ENCODE results near the gene XCL1.
"Not testable (repeated sequence)": the region's sequence is repeated elsewhere in the genome, so short reads cannot be mapped to it uniquely, and the experiment has no call there.

Gene XCL1

GRCh38 chr1:168576245-168576688 is at the start of gene XCL1:
Gene XCL1, plus strand, starts transcription at chr1:168576605. Its CDS starts 33 bp downstream, at chr1:168576638.
- H3K9me3 ChIP-seq (ENCODE audit: low read length); H3K27me3 ChIP-seq (ENCODE audit: insufficient read depth, low read length); H2AFZ ChIP-seq (ENCODE audit: low read depth, low read length); H3K36me3 ChIP-seq (ENCODE audit: insufficient read depth, low read length); H3K4me1 ChIP-seq (ENCODE audit: insufficient read depth, low read length); H3K4me3 ChIP-seq (ENCODE audit: low read length): not testable (repeated sequence)

GRCh38 chr1:168529518-168529917 is 46.9 kb upstream of the XCL1 start:
- Histone ChIP-seq H3K9me3 (ENCODE audit: low read length) (no peaks in the 10 kb centered on the region), H3K4me3 (ENCODE audit: low read length) (no peak overlapping the region), H3K27me3 (ENCODE audit: insufficient read depth, low read length) (no peaks in the 10 kb centered on the region), H3K4me1 (ENCODE audit: insufficient read depth, low read length) (no peaks in the 10 kb centered on the region), H3K36me3 (ENCODE audit: insufficient read depth, low read length) (no peaks in the 10 kb centered on the region), H2AFZ (ENCODE audit: low read depth, low read length) (no peak overlapping the region)

- H3K9me3 ChIP-seq (ENCODE audit: low read length): no peaks in the 10 kb centered on the region
Observed at GRCh38 chr1:168531615-168532345, 44.6 kb upstream of the XCL1 start.

GRCh38 chr1:168535536-168535935 is 40.9 kb upstream of the XCL1 start:
- no peak overlapping the region for H3K4me3 ChIP-seq (ENCODE audit: low read length)
- no peaks in the 10 kb centered on the region for H3K27me3 ChIP-seq (ENCODE audit: insufficient read depth, low read length)
- no peaks in the 10 kb centered on the region for H3K4me1 ChIP-seq (ENCODE audit: insufficient read depth, low read length)

More at GRCh38 chr1:168531615-168532345, 44.6 kb upstream of the XCL1 start:
- H3K4me1 ChIP-seq (ENCODE audit: insufficient read depth, low read length): no peaks in the 10 kb centered on the region
- H3K4me3 ChIP-seq (ENCODE audit: low read length): no peak overlapping the region
- H2AFZ ChIP-seq (ENCODE audit: low read depth, low read length): no peak overlapping the region
- H3K27me3 ChIP-seq (ENCODE audit: insufficient read depth, low read length): no peaks in the 10 kb centered on the region
- no peaks in the 10 kb centered on the region for H3K36me3 ChIP-seq (ENCODE audit: insufficient read depth, low read length)

GRCh38 chr1:168540798-168541197 is 35.6 kb upstream of the XCL1 start:
- not testable (repeated sequence) for H2AFZ ChIP-seq (ENCODE audit: low read depth, low read length); H3K4me3 ChIP-seq (ENCODE audit: low read length); H3K36me3 ChIP-seq (ENCODE audit: insufficient read depth, low read length)

More at GRCh38 chr1:168535536-168535935, 40.9 kb upstream of the XCL1 start:
- Histone ChIP-seq H3K36me3 (ENCODE audit: insufficient read depth, low read length) (no peaks in the 10 kb centered on the region), H2AFZ (ENCODE audit: low read depth, low read length) (no peak overlapping the region), H3K9me3 (ENCODE audit: low read length) (no peaks in the 10 kb centered on the region)

GRCh38 chr1:168542978-168543377 is 33.4 kb upstream of the XCL1 start:
- not testable (repeated sequence) for H3K4me3 ChIP-seq (ENCODE audit: low read length); H3K4me1 ChIP-seq (ENCODE audit: insufficient read depth, low read length); H3K27me3 ChIP-seq (ENCODE audit: insufficient read depth, low read length); H3K9me3 ChIP-seq (ENCODE audit: low read length); H3K36me3 ChIP-seq (ENCODE audit: insufficient read depth, low read length); H2AFZ ChIP-seq (ENCODE audit: low read depth, low read length)

More at GRCh38 chr1:168540798-168541197, 35.6 kb upstream of the XCL1 start:
- not testable (repeated sequence) for H3K27me3 ChIP-seq (ENCODE audit: insufficient read depth, low read length); H3K4me1 ChIP-seq (ENCODE audit: insufficient read depth, low read length); H3K9me3 ChIP-seq (ENCODE audit: low read length)

GRCh38 chr1:168543840-168544498 is 32.4 kb upstream of the XCL1 start, which contains the start of gene XCL2:
Gene XCL2, minus strand, starts transcription at chr1:168543997. Its CDS starts 33 bp downstream, at chr1:168543964.
- not testable (repeated sequence) for H2AFZ ChIP-seq (ENCODE audit: low read depth, low read length); H3K36me3 ChIP-seq (ENCODE audit: insufficient read depth, low read length); H3K4me1 ChIP-seq (ENCODE audit: insufficient read depth, low read length); H3K4me3 ChIP-seq (ENCODE audit: low read length); H3K27me3 ChIP-seq (ENCODE audit: insufficient read depth, low read length); H3K9me3 ChIP-seq (ENCODE audit: low read length)

GRCh38 chr1:168545678-168546552 is 30.5 kb upstream of the XCL1 start:
- not testable (repeated sequence) for H3K36me3 ChIP-seq (ENCODE audit: insufficient read depth, low read length); H3K27me3 ChIP-seq (ENCODE audit: insufficient read depth, low read length); H3K9me3 ChIP-seq (ENCODE audit: low read length); H3K4me1 ChIP-seq (ENCODE audit: insufficient read depth, low read length); H2AFZ ChIP-seq (ENCODE audit: low read depth, low read length); H3K4me3 ChIP-seq (ENCODE audit: low read length)

GRCh38 chr1:168546553-168546895 is 29.9 kb upstream of the XCL1 start:
- H3K27me3 ChIP-seq (ENCODE audit: insufficient read depth, low read length); H2AFZ ChIP-seq (ENCODE audit: low read depth, low read length); H3K4me3 ChIP-seq (ENCODE audit: low read length); H3K4me1 ChIP-seq (ENCODE audit: insufficient read depth, low read length); H3K36me3 ChIP-seq (ENCODE audit: insufficient read depth, low read length); H3K9me3 ChIP-seq (ENCODE audit: low read length): not testable (repeated sequence)

- no peaks in the 10 kb centered on the region for H3K9me3 ChIP-seq (ENCODE audit: low read length)
- H3K27me3 ChIP-seq (ENCODE audit: insufficient read depth, low read length): no peaks in the 10 kb centered on the region
- no peak overlapping the region for H3K4me3 ChIP-seq (ENCODE audit: low read length)
- H3K36me3 ChIP-seq (ENCODE audit: insufficient read depth, low read length): no peaks in the 10 kb centered on the region
- no peaks in the 10 kb centered on the region for H3K4me1 ChIP-seq (ENCODE audit: insufficient read depth, low read length)
- no peak overlapping the region for H2AFZ ChIP-seq (ENCODE audit: low read depth, low read length)
Observed at GRCh38 chr1:168550971-168551370, 25.4 kb upstream of the XCL1 start.

- Histone ChIP-seq H3K4me1 (ENCODE audit: insufficient read depth, low read length) (no peaks in the 10 kb centered on the region), H3K27me3 (ENCODE audit: insufficient read depth, low read length) (no peaks in the 10 kb centered on the region), H2AFZ (ENCODE audit: low read depth, low read length) (no peak overlapping the region), H3K4me3 (ENCODE audit: low read length) (no peak overlapping the region), H3K36me3 (ENCODE audit: insufficient read depth, low read length) (no peaks in the 10 kb centered on the region), H3K9me3 (ENCODE audit: low read length) (no peaks in the 10 kb centered on the region)
Observed at GRCh38 chr1:168551688-168552087, 24.7 kb upstream of the XCL1 start.

- no peaks in the 10 kb centered on the region for H3K27me3 ChIP-seq (ENCODE audit: insufficient read depth, low read length)
- no peak overlapping the region for H3K4me3 ChIP-seq (ENCODE audit: low read length)
- H3K9me3 ChIP-seq (ENCODE audit: low read length): no peaks in the 10 kb centered on the region
- no peaks in the 10 kb centered on the region for H3K4me1 ChIP-seq (ENCODE audit: insufficient read depth, low read length)
- no peaks in the 10 kb centered on the region for H3K36me3 ChIP-seq (ENCODE audit: insufficient read depth, low read length)
- H2AFZ ChIP-seq (ENCODE audit: low read depth, low read length): no peak overlapping the region
Observed at GRCh38 chr1:168552961-168553360, 23.4 kb upstream of the XCL1 start.
